Middle frontal gyrus (tissue), 1 donor: ENCODE results near the gene RARB.

Experiments
- DNase-seq: peaks from one replicate; pipeline ENCODE4 v3.0.0-alpha.2; 2015; ENCODE audit warnings: low spot score; ENCODE audit errors: extremely low spot score

The RARB gene

DNA sequence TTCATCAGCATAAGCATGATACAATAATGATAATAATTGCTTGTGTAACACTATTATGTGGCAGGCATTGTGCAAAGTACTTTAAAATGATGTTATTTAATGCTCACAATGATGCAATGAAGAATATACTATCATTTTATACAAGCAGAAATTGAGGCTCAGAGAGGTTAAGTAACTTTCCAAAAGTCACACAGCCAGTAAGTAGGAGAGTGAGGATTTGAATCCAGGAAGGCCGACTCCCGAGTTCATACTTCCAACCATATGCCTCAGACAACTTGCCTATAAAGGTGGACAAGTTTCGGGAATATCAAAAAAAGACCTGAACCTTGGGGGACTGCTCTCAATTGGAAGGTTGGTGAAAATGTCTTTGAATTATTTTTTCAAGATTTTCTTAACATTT lies 19.9 kb downstream of the RARB start:
- DNase-seq: no peak

DNA sequence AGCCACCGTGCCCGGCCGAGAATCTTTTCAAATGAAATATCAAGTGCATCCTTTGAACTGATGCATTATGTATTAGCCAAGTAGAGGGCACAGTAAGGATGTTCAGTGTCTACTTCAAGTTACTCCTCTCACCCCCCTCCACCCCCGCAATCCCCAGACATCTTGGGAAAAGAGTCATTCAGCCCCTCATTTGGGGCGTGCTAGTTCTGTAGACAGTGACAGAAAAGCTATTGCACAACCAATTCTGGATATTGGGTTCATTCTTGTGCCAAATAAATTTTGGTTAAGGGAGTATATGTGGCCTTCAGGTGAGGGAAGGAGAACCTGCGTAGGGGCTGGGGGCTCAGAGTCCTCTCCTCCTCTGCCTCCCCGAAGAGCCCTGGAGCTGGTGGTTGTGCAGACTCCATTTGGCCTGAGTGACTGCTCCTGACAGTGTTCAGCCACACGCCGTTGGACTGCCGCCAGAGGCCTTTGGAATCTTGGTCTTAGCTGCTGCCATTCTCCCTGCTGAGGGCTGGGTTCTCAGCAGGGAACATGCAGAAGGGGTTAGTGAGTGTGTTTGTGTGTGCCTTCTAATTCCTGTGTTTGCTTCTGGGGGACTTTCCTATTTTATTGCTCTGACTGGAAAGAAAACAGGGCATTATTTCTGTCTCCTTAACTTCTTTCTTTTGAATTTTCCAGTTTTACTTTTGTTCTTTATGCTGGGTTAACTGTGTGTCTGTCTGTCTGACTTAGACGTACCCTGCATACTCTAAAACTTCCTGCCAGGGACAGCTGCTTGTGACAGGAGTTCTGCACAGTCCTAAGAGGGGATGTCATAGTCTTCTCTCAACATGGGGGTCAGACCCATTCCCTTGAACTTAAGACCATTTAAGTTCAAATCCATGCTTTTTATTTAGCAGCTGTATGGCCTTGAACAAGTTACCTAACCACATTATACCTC lies 21.0 kb downstream of the RARB start:
- no peak for DNase-seq

DNA sequence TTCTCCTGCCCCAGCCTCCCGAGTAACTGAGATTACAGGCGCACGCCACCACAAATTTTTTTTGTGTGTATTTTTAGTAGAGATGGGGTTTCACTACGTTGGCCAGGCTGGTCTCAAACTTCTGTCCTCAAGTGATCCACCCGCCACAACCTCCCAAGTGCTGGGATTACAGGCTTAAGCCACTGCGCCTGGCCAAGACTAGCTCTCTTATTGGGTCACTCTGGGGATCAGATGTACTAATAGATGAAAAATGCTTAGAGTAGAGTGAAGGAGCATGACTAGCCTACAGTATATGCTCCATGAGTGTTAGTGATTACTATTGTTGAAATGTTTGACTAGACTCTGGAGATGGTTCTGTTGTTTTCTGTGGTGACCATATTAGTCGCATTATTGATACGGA lies 21.8 kb downstream of the RARB start:
- DNase-seq: no peak

DNA sequence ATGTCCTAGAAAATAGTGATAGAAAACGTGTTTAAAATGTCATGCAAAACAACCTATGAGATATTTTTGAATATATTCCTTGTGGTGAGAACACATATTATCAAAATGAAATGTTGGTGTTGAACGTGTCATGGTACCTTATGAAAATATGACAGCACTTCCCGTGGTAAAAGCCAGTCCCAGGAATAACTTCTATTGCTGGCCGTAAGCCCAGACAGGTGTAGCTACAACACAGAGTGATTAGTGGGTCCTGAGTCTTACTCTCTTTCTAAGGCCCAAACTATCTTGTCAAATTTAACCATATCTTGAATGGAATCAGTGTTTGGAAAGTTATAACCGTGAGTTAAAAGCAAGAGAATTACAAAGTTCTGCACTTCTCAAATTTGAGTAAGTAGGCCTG lies 24.1 kb downstream of the RARB start:
- no peak for DNase-seq

DNA sequence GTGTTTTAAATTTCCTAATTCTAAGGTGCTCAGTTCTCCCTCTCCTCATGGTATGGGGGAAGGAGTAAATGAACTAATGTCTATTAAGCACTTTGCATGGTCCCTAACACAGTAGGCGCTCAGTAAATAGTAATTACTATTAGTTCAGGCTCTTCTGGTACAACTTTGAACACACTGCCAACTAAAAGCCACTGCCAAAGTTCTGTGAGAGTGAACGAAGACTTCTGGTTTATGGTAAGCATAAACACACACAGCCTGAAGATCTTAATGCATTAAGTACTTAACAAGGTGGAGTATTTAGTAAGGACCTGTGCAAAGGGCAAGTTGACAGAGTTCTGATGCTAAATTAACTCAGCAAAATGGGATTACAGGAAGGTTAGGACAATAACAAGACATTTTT lies 24.7 kb downstream of the RARB start:
- no peak for DNase-seq

DNA sequence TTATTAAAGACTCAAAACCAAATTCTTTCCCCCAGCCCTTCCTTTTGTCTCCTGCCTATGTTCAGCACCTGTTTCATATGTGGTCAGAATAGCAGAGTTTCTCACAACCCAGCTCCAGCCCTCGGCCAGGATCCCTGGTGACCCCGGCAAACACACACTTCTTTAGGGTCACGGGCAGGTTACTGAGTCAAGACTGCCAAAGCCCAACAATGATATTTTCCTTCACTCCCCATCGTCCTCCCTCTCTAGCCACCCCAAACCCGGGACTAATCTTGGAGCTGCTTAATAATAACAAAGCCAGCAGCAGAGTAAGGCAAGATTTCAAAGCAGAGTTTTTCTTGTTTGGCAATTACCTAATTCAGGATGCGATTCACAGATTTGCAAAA lies 25.5 kb downstream of the RARB start:
- no peak for DNase-seq

DNA sequence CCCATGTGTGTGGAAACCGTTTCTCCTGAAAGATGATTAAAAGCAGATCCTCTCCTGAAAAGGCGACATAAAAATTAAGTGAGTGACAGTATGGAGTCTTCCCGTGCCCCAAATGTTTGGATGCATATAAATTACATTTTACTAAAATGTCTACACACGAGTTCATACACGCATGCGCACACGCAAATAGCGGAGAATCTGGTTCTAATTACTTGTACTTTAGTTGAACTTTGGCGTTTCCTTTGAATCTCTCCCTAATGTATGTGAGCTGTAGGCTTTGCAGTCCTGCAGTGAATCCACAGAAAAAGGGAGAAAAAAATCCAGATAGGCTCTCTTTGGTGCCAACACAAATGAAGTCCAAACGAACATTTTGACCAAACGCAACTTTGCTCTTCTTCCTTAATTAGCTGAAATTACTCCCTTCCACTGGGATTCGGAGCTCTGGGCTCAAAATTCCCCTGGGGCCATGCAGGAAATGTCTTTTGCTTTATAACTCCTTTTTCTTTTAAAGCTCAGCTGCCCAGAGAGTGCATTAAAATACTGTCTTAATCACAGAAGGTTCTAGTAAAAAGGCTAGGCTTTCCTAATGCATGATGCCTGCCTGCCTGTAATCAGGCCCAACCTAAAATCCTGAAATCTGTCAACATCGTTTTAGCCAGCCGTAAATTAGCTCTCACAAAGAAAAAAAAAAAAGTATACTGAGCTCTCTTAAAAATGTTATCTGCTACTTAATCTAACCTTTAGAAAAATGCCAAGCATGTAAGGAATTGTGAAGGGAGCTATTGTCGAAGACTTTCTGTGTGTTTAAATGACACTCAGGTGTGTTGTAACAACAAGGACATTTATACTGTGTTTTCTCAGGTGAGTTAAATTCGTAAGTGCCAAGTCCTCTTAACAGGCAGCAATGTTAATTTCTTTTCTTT lies 26.2 kb downstream of the RARB start:
- no peak for DNase-seq

DNA sequence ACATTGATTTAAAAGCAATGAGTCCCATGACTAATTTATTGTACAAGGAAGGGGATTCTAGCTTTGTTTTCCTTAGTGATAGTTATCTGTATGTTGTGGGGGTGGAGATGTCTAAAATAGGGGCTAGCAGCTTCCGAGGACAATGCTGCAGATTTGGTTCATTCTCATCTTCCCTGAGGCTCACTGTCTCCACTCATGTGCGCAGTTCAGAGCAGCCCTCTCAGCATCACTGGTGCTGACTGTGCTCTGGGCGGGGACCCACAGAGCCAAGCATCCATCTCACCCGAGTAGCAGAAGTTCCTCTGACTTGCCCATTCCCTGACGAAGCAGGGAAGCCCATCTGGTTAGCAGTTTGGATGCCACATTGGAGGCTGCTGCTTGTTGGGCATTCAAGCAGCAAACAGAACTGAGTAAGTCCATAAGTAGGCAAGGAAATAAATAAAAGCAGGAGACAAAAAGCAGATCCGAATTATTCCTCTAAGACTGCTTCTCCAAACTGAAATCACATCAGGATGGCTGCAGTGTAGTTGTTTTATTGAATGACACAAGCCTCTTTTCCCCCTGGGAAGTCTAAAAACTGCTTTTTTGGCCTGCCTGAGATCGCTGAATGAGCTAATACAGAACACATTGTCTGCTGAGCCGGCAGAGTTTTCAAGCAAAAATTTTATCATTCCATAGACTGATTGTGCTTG lies 27.5 kb downstream of the RARB start:
- no peak for DNase-seq

DNA sequence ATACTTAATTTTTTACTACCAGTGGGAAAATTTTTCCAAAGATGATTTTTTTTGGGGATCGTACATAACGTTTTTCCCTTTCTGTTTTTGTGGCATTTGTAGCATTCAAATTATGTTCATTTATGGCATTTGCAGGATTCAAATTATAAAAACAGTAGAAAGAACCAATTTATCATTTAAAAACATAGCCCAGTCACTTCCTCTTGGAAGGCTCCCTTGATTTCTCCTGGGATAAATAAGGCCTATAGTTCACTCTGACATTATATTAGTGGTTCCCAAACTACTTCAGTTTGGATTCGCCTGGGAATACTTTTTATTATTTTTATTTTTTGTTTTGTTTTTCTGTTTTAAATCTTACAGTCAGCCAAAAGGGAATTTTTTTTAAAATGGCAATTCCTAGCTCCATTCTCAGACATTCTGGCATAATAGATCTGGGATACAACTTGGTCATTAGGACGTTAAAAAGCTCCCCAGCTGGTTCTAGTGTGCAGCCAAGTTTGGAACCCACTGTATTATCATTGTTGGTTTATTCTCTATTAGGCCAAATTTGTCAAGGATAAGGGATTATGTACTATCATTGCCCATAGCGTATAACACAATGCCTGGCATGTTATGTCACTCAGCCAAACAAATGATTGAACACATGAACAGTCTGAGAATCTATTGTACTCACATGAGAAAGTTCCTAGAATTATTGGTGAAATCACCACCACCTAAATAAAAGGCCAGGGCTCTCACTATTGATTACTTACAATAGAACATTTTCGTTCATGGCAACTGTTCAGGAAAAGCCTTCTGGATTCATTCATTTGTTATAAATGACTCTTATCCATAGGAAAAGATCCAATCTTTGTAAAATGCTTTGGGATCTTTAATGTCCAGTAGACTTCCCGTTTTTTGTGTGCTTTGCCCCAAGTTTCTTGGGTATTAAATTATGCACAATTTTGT lies 28.9 kb downstream of the RARB start:
- DNase-seq: no peak

DNA sequence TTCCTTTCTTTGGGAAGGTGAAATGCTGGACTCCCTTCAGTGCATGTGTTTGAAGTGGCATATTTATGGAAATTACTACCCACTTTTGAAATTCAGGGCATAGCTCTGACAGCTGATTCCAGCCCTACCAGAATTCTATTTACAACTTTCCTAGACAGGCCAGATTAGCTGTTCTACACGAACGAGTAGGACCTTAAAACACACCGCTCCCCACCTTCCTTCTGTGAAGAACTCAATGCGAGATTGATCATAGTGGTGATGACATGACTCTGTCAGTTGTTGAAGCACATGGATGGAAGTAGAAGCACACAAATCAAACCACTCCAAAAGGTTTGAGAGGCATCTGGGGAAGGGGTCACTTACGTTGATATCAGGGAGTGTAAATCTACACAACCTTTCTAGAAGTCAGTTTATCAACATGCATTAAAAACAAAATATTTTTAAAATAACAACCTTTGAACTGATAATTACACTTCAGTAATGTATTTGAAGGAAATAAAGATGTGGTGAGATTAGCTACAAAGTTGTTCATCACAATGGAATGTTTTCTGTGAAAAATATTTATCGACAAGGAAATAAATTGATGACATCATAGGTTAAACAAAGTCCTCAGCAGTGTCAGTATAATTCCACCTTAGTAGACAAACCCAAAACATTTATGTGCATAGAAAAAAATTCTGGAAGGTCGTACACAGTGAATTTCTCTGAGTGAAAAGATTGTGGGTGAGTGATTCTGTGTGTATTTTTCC lies 29.8 kb downstream of the RARB start:
- no peak for DNase-seq

DNA sequence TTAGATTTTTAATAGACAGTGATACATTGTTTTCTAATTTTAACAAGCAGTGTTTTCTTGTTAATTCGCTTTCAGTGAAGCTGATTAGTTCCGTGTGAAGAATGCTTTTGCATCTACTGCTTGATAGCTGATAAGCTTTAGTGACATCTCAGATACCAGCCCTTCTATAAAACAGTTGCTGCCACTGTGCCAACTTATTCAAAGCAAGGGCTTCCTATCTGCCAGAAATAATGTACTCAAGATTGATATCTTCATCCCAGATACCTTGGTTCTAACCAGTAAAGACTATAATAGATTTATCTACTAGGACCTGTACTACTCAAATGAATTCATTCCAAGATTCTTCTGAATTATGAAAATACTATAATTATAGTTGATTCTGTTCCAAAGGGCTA lies 30.4 kb downstream of the RARB start:
- no peak for DNase-seq

DNA sequence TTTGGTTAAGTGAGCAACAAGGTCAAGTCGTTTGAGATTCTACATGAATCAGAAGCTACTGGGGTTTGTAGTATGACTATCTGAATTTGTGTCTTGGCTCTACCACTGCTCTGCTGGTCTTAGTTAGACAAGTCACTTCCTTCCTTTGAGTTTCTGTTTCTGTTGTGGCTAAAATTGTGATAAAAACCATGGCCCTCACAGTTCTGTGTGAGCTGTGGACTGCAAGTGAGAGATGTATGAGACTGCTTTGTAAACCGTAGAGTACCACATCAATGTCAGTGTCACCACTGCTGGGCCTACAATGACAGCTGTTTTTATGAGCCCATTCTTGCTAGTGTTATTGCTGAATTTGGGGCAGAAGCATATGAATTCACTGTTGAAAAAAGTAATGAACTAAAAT lies 32.7 kb downstream of the RARB start:
- no peak for DNase-seq

DNA sequence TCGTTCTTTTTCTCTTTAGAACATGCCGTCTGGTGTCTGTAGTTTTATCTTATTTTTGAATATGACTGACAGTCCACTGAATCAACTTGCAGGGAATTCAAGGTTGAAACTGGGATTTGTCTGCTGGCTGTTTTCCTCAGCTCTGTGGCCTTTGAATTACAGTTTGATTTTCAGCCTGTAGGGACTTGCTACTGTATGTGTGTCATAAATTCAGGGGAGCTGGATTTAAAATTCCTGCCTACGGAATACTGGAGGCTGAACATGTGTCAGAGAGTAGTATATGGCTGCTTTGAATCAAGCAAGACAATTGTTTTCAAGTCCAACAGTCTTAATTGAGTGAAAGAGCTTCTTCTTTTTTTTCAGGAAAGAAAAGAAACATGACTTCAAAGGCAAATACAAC lies 33.9 kb downstream of the RARB start:
- no peak for DNase-seq

DNA sequence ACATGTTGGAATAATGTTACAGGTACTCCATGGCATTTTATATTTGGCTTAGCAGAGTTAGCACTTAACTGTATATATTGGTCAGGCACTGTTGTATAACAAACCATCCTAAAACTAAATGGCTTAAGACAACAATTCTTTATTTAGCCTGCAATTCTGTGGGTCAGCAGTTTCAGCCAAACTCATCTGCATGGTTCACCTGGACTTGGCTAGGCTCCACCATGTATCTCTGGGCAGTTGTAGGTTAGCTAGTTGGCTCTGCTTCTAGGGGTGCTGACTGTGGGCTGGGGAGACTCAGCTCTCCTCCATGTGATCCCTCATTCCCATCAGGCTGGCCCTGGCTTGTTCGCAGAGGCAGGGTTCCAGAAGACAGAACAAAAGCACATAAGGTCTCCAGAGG lies 34.4 kb downstream of the RARB start:
- DNase-seq: no peak

DNA sequence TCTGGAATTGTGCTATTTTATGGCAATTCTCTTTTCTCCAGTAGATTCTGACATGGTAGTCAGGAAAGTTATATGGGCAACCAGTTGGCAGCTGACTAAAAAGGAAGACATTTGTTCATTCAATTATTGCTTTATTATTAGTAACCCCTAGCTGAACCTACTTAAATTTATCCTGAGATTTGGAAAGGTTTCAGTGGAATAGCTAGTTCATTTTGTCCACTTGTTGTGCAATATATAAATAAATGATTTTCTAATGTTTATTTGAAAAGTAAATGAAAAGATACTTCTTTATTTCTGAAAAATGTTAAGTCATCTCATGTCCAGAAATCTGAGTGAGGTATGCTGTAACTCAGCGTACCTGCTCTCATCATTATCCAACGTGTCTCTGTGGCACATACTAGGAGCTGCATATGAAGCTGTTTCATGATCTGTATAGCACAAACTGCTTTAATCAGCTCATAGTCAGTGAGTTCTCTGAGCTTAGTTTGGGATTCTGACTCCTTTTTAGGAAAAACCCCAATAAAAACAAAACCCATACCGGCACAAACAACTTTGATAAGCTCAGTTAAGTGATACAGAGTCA lies 35.9 kb downstream of the RARB start:
- no peak for DNase-seq

DNA sequence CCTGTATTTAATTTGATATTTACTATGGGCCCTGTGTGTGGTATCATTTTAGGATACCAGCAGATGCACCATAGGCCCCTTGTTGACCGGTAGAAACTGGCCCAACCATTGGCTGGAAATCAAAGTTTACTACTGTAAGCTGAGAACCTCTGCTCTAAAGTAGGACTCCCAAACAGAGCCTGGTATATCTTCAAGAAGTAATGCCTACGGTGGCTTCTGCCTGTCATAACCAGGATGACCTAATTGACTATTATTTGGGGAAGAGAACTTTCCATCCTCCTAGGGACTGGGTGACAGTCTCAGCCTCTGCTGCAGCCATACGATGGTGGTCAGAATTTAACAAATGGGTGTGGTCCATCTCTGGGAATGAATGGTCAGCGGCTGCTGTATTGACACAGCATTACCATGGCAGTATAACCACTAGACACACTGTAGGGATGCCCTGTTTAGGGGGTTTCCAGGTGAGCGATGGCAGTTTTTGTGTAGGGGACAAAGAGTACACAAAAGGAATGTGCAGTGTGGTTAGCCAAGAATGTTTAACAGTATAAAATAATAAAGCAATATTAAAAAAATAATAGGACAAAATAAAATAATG lies 37.3 kb downstream of the RARB start:
- no peak for DNase-seq

DNA sequence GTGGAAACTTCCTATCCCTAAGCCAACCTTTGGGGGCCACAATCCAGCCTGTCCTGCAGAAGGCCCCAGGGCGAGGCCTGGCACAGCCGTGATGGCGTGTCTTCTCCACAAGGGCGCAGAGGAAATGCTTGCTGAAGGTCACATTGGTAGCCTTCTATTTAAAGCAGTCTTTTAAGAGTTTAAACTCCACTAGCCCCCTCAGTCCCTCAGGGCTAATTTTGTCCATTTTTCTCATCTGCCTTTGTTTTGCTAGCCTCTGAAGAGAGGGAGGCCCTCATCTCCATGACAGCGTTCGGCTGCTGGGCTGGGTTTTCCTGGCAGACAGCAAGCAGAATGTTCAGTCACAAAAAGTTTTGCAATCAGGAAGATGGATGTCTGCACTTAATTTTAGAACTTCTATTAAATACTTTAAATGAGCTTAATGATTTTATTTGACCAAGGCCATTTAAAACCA lies 40.8 kb downstream of the RARB start:
- DNase-seq: no peak

DNA sequence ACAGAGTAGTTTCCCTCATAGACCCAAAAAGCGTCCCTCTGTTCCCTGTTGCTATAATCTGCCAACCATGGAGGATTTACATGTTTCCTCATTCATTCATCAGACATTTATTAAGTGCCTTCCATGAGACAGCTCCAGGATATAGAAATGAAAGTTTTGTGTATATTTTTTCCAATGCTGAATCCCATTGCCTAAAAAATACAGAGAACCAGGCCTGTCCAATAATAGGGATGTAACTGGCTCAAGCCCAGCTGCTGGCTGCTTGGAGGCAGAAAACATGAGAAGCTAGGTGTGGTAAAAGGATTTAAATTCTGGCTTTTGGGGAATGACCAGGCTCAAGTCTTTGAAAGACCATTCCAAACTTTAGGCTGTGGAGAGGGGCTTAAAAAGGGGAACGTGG lies 41.5 kb downstream of the RARB start:
- no peak for DNase-seq
